GM18505 (cell line): ENCODE results near the gene TRMT6.
A peak's percentile ranks its signal among the peaks of the same experiment; 100 is the strongest.

ENCODE experiments used
- ATAC-seq: cut with Tn5 transposase; IDR thresholded peaks from one replicate; pipeline ENCODE4 v1.9.1; 2021; ENCODE audit not compliant: unreplicated experiment
- POLR2A ChIP-seq: IDR thresholded peaks from 4 replicates; pipeline ENCODE4 v1.6.1; 2011; ENCODE audit warnings: borderline replicate concordance; ENCODE audit not compliant: insufficient read depth, insufficient read length; ENCODE audit errors: extremely low read depth

The TRMT6 gene

DNA sequence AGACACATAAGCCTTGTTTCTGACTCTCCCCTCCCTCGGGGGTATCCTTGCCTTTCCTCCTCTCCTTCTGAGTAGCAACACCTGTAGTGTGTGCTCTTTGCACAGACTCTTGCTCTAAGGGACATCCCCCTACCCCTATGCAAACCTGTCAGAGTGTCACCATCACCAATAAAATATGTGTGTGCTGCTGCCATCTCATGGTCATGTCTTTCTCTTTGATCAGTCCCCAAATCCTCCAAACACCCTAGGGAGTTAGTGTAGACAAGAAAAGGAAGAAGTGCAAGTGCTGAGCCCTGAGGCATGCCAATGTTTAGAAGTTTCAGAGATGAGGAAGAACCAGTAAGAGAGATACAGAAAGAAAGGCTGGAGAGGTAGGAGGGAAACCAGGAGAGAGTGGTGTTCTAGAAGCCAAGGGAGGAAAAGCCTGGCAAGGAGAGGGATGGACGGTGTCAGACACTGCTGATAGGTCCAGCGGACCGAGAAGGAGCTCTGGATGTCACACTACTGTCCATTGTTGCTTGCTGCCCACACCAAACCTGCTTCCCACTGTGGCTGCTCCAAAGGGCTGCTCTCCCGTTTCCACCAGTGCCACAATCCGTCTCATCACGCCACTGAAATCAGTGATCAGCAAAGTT lies 16.4 kb downstream of the TRMT6 start:
- no peak for TF ChIP-seq POLR2A
- peak; percentile 55 for ATAC-seq

DNA sequence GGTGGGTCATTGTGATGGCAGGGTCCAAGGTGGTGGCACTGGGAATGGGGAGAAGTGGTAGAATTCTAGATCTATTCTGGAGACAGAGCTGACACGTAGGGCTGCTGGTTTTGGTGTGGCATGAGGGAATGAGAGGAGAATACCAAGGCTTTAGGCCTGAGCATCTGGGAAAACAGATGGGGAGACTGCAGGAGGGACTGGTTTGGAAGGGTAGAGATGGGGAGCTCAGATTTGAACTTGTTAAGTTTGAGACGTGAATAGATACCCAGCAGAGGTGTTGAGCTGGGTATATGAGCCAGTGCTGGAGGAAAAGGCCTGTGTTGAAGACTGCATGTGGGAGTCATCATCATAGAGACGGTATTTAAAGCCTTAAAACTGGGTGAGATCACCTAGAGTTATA lies 17.5 kb downstream of the TRMT6 start:
- TF ChIP-seq POLR2A: no peak
- no peak for ATAC-seq

GRCh38 chr20:5931411-5931810 lies 18.9 kb downstream of the TRMT6 start:
- TF ChIP-seq POLR2A: no peak
- no peak for ATAC-seq

DNA sequence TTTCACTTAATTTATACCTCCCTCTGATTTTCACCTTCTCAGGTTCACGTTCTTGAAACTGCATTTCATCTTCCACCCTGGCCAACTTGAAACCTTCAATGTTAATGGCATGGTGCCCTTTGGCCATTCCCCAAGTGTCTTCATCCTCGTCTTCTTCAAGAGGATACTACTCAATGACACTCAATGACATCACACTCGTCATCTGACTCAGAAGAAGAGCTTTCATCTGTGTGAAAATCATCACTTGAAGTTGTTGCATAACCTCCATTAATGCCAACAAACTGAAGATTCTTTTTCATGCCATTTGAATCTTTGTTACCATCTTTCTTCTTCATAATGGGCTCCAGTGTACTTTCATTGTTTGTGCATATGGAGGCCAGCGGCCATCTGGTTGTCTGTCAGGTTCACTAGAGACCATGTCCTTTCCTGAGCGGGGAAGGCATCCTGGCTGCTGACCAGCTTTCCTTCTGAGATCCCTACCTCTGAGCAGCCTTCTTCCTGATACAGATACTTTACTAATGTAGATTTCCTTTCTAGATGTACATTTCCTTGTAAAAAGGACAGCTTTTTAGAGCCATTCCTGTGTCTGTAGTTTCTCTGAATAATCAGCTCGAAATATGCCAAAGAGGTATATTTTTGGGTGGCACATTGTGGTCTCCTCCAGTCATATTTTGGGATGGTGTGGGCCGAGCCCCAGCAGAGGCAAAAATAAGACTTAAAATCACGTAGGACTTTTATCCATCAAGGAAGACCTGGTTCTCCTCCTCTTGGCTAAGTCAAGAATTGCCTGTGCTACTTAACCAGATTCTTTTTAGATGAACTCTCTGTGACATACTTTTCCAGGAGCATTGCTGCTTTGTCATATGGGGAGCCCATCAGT lies 21.3 kb downstream of the TRMT6 start:
- no peak for TF ChIP-seq POLR2A
- no peak for ATAC-seq

DNA sequence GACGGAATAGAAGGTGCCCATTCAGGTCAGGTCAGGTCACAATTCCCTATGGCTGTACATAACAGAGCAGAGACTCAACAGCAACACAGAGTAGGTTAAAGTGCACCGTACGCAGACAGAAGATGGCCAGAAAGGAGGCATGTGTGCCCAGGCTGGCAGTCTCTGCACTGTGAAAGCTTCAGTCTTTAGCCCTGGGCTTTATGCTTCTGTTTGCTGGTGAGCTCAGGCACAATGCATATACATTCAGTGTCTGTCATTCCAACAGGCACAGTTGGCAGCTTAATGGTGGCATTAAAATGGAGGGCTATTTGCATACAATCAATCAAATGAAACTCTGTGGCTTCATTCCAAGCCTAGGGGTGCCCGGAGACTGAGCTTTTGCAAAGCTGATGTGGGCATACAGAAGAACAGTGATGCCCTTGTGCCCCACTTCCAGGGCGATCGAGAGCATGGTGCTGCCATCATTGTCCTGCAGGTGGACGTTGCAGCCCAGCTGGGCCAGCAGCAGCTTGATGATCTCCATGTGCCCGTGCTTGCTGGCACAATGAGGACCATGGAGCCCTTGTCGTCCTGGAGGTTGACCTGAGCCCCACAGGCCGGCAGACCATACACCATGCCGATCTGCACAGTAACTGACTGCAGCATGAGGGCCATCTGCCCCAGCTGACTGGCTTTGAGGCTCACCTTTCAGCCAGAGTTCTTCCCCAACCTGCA lies 22.4 kb downstream of the TRMT6 start:
- no peak for ATAC-seq
- no peak for TF ChIP-seq POLR2A

DNA sequence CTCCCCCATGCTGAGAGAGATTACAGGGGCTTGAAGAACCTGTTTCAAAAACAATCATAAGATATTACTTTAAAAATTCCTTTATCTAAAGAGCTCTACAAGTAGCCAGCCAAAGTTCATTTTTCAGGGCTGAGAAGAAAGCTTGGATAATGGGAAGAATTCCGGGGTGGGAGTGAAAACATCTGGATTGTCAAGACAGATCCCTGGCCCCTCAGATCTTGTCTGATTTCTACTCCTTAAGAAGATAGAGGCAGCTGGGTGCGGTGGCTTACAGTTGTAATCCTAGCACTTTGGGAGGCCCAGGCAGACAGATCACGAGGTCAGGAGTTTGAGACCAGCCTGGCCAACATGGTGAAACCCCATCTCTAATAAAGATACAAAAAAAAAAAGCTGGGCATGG lies 24.8 kb downstream of the TRMT6 start:
- no peak for ATAC-seq
- TF ChIP-seq POLR2A: no peak

- no peak for ATAC-seq
These were observed 26.8 kb downstream of the TRMT6 start for GRCh38 chr20:5923493-5923892.

GRCh38 chr20:5920581-5920980 lies 29.8 kb downstream of the TRMT6 start:
- ATAC-seq: no peak
- TF ChIP-seq POLR2A: no peak

More at GRCh38 chr20:5923493-5923892, 26.8 kb downstream of the TRMT6 start:
- no peak for TF ChIP-seq POLR2A

DNA sequence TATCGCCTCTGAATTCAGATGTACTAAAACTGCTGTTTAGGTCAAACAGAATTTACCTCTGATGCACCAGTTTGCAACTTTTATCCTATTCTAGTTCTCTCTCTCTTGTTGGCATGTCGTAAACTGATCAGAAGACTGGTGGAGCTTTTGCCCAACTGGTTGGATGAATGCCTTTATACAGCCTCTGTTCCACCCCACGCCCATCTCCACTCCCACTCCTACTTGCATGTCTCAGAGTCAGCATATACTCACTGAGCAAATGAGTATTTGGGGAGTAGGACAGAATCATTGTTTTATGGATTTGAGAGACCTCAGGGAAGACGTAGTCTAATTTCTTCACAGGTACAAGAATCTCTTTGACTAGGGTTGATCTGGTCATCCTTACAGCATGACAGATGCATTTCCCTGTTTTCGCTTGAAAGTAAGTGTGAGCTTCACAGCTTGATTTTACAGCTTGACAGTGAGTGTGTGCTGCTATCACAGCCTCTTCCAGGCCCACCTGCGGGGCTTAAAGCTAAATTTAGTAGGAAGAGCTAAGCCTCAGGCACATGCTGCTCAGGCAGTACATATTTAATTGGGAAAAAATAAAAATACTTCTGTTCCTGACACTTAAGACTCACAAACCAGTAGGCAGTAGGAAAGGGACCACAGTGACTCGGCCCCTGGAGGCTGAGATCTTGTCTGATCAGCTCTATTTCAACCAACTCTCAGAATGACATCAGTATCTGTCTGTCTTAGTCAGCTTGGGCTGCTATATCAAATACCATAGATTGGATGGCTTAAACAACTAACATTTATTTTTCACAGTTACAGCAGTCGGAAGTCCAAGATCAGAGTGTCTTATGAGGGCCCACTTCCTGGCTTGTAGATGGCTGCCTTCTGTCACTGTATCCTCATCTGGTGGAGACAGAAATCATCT lies 30.4 kb downstream of the TRMT6 start:
- TF ChIP-seq POLR2A: no peak
- ATAC-seq: no peak

DNA sequence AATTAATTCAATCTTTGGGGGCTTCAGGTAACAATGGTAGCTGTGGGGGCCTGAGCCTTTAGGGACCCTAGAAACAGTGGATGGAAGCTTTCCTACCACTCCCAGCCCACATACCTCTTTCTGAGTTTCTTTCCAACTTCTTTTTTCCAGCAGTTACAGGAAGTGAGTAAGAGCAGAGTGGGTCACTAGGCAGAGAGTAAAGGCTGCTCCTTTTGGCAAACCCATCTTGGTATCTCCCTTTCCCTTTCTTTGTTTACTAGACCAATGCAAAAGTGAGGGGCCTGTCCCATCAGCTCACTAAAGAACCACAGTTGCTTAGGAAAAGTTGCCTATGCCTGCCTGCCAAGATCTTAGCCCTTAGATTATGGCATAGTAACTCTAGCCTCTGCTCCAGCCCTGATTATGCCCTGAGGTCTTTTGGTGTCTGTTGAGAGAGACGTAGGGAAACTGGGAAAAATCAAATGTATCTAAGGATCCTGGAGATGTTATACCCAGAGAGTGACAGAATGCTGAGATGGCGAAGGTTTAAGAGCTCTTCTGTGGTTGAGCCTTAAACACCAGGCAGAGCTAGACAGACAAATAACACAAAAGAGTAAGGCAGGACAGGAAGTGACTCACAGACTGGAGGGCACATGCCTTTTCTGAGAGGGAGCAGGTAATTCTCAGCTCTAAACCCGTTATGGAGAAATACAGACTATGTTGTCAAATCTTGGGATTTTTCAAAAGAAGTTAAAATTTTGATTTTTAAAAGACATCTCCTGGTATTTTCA lies 31.3 kb downstream of the TRMT6 start:
- ATAC-seq: no peak
- TF ChIP-seq POLR2A: no peak

- ATAC-seq: no peak
- no peak for TF ChIP-seq POLR2A
These were observed 35.5 kb downstream of the TRMT6 start for GRCh38 chr20:5914859-5915258.

GRCh38 chr20:5913166-5913565 lies 37.2 kb downstream of the TRMT6 start:
- ATAC-seq: no peak
- TF ChIP-seq POLR2A: no peak
